ENCODE data around the gene OR8B2.
"Not testable (repeated sequence)": the region's sequence is repeated elsewhere in the genome, so short reads cannot be mapped to it uniquely, and the experiment has no call there.

The OR8B2 gene

GRCh38 chr11:124384399-124384798 lies at the start of gene OR8B2:
TSS of gene OR8B2 (minus strand) at chr11:124384499. CDS start at chr11:124383343, 1,156 bp downstream.
- no peak within 1 kb of the TSS for H3K27ac Mint-ChIP-seq
- no peaks in the 10 kb centered on the region for H3K4me1 Mint-ChIP-seq
- no peak for DNase-seq
- H3K27me3 Mint-ChIP-seq = peaks cover 1% of the 10 kb centered on the region
- H3K4me3 Mint-ChIP-seq = no peak within 1 kb of the TSS
- H3K9me3 Mint-ChIP-seq = no peaks in the 10 kb centered on the region
- ATAC-seq = no peak

GRCh38 chr11:124429599-124429998 lies 45.3 kb upstream of the OR8B2 start:
- H3K27me3 Mint-ChIP-seq = peaks cover 11% of the 10 kb centered on the region
- no peaks in the 10 kb centered on the region for H3K4me1 Mint-ChIP-seq
- no peaks in the 10 kb centered on the region for H3K9me3 Mint-ChIP-seq
- ATAC-seq (no peak), DNase-seq (no peak)
- no peak overlapping the region for H3K4me3 Mint-ChIP-seq
- H3K27ac Mint-ChIP-seq = no peak overlapping the region

- Mint-ChIP-seq H3K27me3 (peaks cover 47% of the 10 kb centered on the region), H3K27ac (no peak within 1 kb of the TSS)
- ATAC-seq = no peak
These were observed 40.2 kb upstream of the OR8B2 start, which contains the start of gene OR8B4 for GRCh38 chr11:124424384-124424921. TSS of gene OR8B4 (minus strand) at chr11:124424871. CDS start at chr11:124424871, 0 bp downstream.

GRCh38 chr11:124421043-124421442 lies 36.7 kb upstream of the OR8B2 start:
- Mint-ChIP-seq H3K27ac (no peak overlapping the region), H3K9me3 (no peaks in the 10 kb centered on the region), H3K4me3 (no peak overlapping the region), H3K27me3 (peaks cover 47% of the 10 kb centered on the region), H3K4me1 (no peaks in the 10 kb centered on the region)
- ATAC-seq (no peak), DNase-seq (no peak)

More at GRCh38 chr11:124424384-124424921, 40.2 kb upstream of the OR8B2 start, which contains the start of gene OR8B4:
- no peaks in the 10 kb centered on the region for H3K9me3 Mint-ChIP-seq
- no peak within 1 kb of the TSS for H3K4me3 Mint-ChIP-seq
- no peak for DNase-seq
- no peaks in the 10 kb centered on the region for H3K4me1 Mint-ChIP-seq

GRCh38 chr11:124415356-124415923 lies 31.1 kb upstream of the OR8B2 start:
- H3K27me3 Mint-ChIP-seq = peaks cover 18% of the 10 kb centered on the region
- no peak overlapping the region for H3K4me3 Mint-ChIP-seq
- DNase-seq (no peak), ATAC-seq (no peak)
- no peaks in the 10 kb centered on the region for H3K4me1 Mint-ChIP-seq
- no peak overlapping the region for H3K27ac Mint-ChIP-seq
- H3K9me3 Mint-ChIP-seq = no peaks in the 10 kb centered on the region

- no peak overlapping the region for H3K4me3 Mint-ChIP-seq
- H3K4me1 Mint-ChIP-seq = no peaks in the 10 kb centered on the region
- no peak for DNase-seq
- no peaks in the 10 kb centered on the region for H3K9me3 Mint-ChIP-seq
- peaks cover 35% of the 10 kb centered on the region for H3K27me3 Mint-ChIP-seq
- H3K27ac Mint-ChIP-seq = no peak overlapping the region
- ATAC-seq = no peak
These were observed 25.6 kb upstream of the OR8B2 start for GRCh38 chr11:124409906-124410305.

GRCh38 chr11:124405581-124405980 lies 21.3 kb upstream of the OR8B2 start:
- no peak for ATAC-seq
- H3K27ac Mint-ChIP-seq = no peak overlapping the region
- H3K27me3 Mint-ChIP-seq = peaks cover 25% of the 10 kb centered on the region
- DNase-seq = no peak
- H3K4me1 Mint-ChIP-seq = no peaks in the 10 kb centered on the region
- H3K4me3 Mint-ChIP-seq = no peak overlapping the region
- no peaks in the 10 kb centered on the region for H3K9me3 Mint-ChIP-seq

- H3K27ac Mint-ChIP-seq, H3K4me1 Mint-ChIP-seq, H3K4me3 Mint-ChIP-seq, ATAC-seq, H3K9me3 Mint-ChIP-seq, DNase-seq, H3K27me3 Mint-ChIP-seq: not testable (repeated sequence)
These were observed 18.9 kb upstream of the OR8B2 start for GRCh38 chr11:124403186-124403585.

- no peaks in the 10 kb centered on the region for H3K4me1 Mint-ChIP-seq
- ATAC-seq (peak; percentile 78), DNase-seq (peak; percentile 21 to 59)
- H3K9me3 Mint-ChIP-seq = no peaks in the 10 kb centered on the region
- H3K4me3 Mint-ChIP-seq = no peak overlapping the region
- H3K27ac Mint-ChIP-seq = no peak overlapping the region
- no peaks in the 10 kb centered on the region for H3K27me3 Mint-ChIP-seq
These were observed 18.1 kb upstream of the OR8B2 start for GRCh38 chr11:124402326-124402922.

- Mint-ChIP-seq H3K27me3 (no peaks in the 10 kb centered on the region), H3K27ac (no peak within 1 kb of the TSS), H3K4me1 (no peaks in the 10 kb centered on the region), H3K9me3 (no peaks in the 10 kb centered on the region), H3K4me3 (no peak within 1 kb of the TSS)
- no peak for ATAC-seq
- DNase-seq = no peak
These were observed 14.6 kb upstream of the OR8B2 start, which contains the start of gene OR8B3 for GRCh38 chr11:124398924-124399323. TSS of gene OR8B3 (minus strand) at chr11:124399024. CDS start at chr11:124397351, 1,673 bp downstream.

GRCh38 chr11:124396847-124397246 lies 12.5 kb upstream of the OR8B2 start:
- not testable (repeated sequence) for DNase-seq, H3K4me1 Mint-ChIP-seq, H3K9me3 Mint-ChIP-seq, H3K27ac Mint-ChIP-seq, H3K27me3 Mint-ChIP-seq, H3K4me3 Mint-ChIP-seq, ATAC-seq

GRCh38 chr11:124394408-124394807 lies 10.1 kb upstream of the OR8B2 start:
- H3K27me3 Mint-ChIP-seq = peaks cover 8% of the 10 kb centered on the region
- no peak overlapping the region for H3K27ac Mint-ChIP-seq
- no peak overlapping the region for H3K4me3 Mint-ChIP-seq
- DNase-seq = no peak
- no peaks in the 10 kb centered on the region for H3K9me3 Mint-ChIP-seq
- no peak for ATAC-seq
- no peaks in the 10 kb centered on the region for H3K4me1 Mint-ChIP-seq

- DNase-seq, H3K4me1 Mint-ChIP-seq, H3K9me3 Mint-ChIP-seq, ATAC-seq, H3K4me3 Mint-ChIP-seq, H3K27ac Mint-ChIP-seq, H3K27me3 Mint-ChIP-seq: not testable (repeated sequence)
These were observed 1.4 kb downstream of the OR8B2 start for GRCh38 chr11:124382857-124383256.

- Mint-ChIP-seq H3K9me3 (no peaks in the 10 kb centered on the region), H3K4me1 (no peaks in the 10 kb centered on the region), H3K27ac (no peak overlapping the region), H3K27me3 (no peaks in the 10 kb centered on the region), H3K4me3 (no peak overlapping the region)
- DNase-seq (no peak), ATAC-seq (no peak)
These were observed 3.7 kb downstream of the OR8B2 start for GRCh38 chr11:124380585-124380984.

- no peak overlapping the region for H3K27ac Mint-ChIP-seq
These were observed 8.0 kb downstream of the OR8B2 start for GRCh38 chr11:124376280-124376679.

GRCh38 chr11:124359566-124359965 lies 24.7 kb downstream of the OR8B2 start:
- no peak overlapping the region for H3K27ac Mint-ChIP-seq
- DNase-seq (no peak), ATAC-seq (no peak)
- no peaks in the 10 kb centered on the region for H3K4me1 Mint-ChIP-seq
- H3K27me3 Mint-ChIP-seq = no peaks in the 10 kb centered on the region
- H3K4me3 Mint-ChIP-seq = no peak overlapping the region
- peaks cover 0 to 5% of the 10 kb centered on the region in 2 donors for H3K9me3 Mint-ChIP-seq

More at GRCh38 chr11:124376280-124376679, 8.0 kb downstream of the OR8B2 start:
- no peak overlapping the region for H3K4me3 Mint-ChIP-seq
- DNase-seq (no peak), ATAC-seq (no peak)
- H3K9me3 Mint-ChIP-seq = no peaks in the 10 kb centered on the region
- H3K4me1 Mint-ChIP-seq = no peaks in the 10 kb centered on the region
- no peaks in the 10 kb centered on the region for H3K27me3 Mint-ChIP-seq

Data from stimulated activated naive CD8-positive, alpha-beta T cell treated with anti-CD3 and anti-CD28 coated beads, Interleukin-15, amount 100 ng/mL, for 72 hours (primary cell).